H9 (cell line): ENCODE data around the gene TMEM164. TPM values are rescaled to one million over a fixed set of nuclear protein-coding genes. Genes with fewer than 3 reads are reported as not detected.

Experiments used
- DNase-seq: peaks from one replicate; pipeline ENCODE4 v3.0.0-alpha.2; 2017
- H2AFZ ChIP-seq: one replicate; pipeline ENCODE4 v1.6.1; 2013; ENCODE audit warnings: mild to moderate bottlenecking, low read length, control low read depth, moderate library complexity
- H2AK5ac ChIP-seq: 2 replicates; pipeline ENCODE4 v1.6.1; 2013; ENCODE audit warnings: low read length, control low read depth, mixed read lengths; ENCODE audit not compliant: insufficient read length
- H2BK120ac ChIP-seq: one replicate; pipeline ENCODE4 v1.6.1; 2013; ENCODE audit warnings: low read depth, mild to moderate bottlenecking, low read length, control low read depth, inconsistent platforms; ENCODE audit not compliant: poor library complexity, severe bottlenecking
- H2BK12ac ChIP-seq: 2 replicates; pipeline ENCODE4 v1.6.1; 2013; ENCODE audit warnings: low read length, control low read depth, mixed read lengths, low read depth; ENCODE audit not compliant: insufficient read length
- H2BK15ac ChIP-seq: 2 replicates; pipeline ENCODE4 v1.6.1; 2013; ENCODE audit warnings: low read depth, low read length, control low read depth
- H2BK20ac ChIP-seq: one replicate; pipeline ENCODE4 v1.6.1; 2013; ENCODE audit warnings: low read depth, mild to moderate bottlenecking, low read length, control low read depth, inconsistent platforms; ENCODE audit not compliant: poor library complexity, severe bottlenecking
- H2BK5ac ChIP-seq: 2 replicates; pipeline ENCODE4 v1.6.1; 2013; ENCODE audit warnings: low read length, control low read depth, mixed read lengths; ENCODE audit not compliant: insufficient read length
- H3K14ac ChIP-seq: 2 replicates; pipeline ENCODE4 v1.6.1; 2013; ENCODE audit warnings: low read length, control low read depth; ENCODE audit not compliant: insufficient read depth
- H3K18ac ChIP-seq: 2 replicates; pipeline ENCODE4 v1.6.1; 2013; ENCODE audit warnings: low read depth, mild to moderate bottlenecking, mixed read lengths, low read length, control low read depth; ENCODE audit not compliant: insufficient read length
- H3K23ac ChIP-seq: 2 replicates; pipeline ENCODE4 v1.6.1; 2013; ENCODE audit warnings: low read length, control low read depth, mixed read lengths, low read depth; ENCODE audit not compliant: insufficient read length
- H3K23me2 ChIP-seq: 2 replicates; pipeline ENCODE4 v1.6.1; 2013; ENCODE audit warnings: low read depth, mild to moderate bottlenecking, mixed read lengths, low read length, control low read depth; ENCODE audit not compliant: insufficient read length, poor library complexity, severe bottlenecking
- H3K27ac ChIP-seq: 2 replicates; pipeline ENCODE4 v1.5.1; 2013; ENCODE audit warnings: low read length, control low read depth, mixed read lengths, low read depth; ENCODE audit not compliant: insufficient read length
- H3K27me3 ChIP-seq: 2 replicates; pipeline ENCODE4 v1.6.1; 2013; ENCODE audit warnings: low read length, control low read depth, inconsistent platforms; ENCODE audit not compliant: insufficient read depth
- H3K4ac ChIP-seq: 2 replicates; pipeline ENCODE4 v1.6.1; 2013; ENCODE audit warnings: low read depth, mild to moderate bottlenecking, control low read depth, inconsistent platforms, low read length, moderate library complexity
- H3K4me1 ChIP-seq: 2 replicates; pipeline ENCODE4 v1.6.1; 2013; ENCODE audit warnings: low read length, control low read depth, inconsistent platforms; ENCODE audit not compliant: insufficient read depth
- H3K4me2 ChIP-seq: 2 replicates; pipeline ENCODE4 v1.6.1; 2013; ENCODE audit warnings: low read length, control low read depth, mixed read lengths; ENCODE audit not compliant: insufficient read length, insufficient read depth
- H3K56ac ChIP-seq: 2 replicates; pipeline ENCODE4 v1.6.1; 2013; ENCODE audit warnings: low read depth, mild to moderate bottlenecking, mixed read lengths, low read length, control low read depth; ENCODE audit not compliant: insufficient read length
- H3K79me1 ChIP-seq: 2 replicates; pipeline ENCODE4 v1.6.1; 2013; ENCODE audit warnings: low read depth, mild to moderate bottlenecking, moderate library complexity, low read length, control low read depth, inconsistent platforms; ENCODE audit not compliant: insufficient read depth, poor library complexity, severe bottlenecking
- H3K79me2 ChIP-seq: 2 replicates; pipeline ENCODE4 v1.6.1; 2013; ENCODE audit warnings: low read length, control low read depth, inconsistent platforms; ENCODE audit not compliant: insufficient read depth
- H3K9ac ChIP-seq: 2 replicates; pipeline ENCODE4 v1.6.1; 2013; ENCODE audit warnings: low read length, control low read depth, mixed read lengths; ENCODE audit not compliant: insufficient read length; ENCODE audit errors: extremely low read depth
- H3K9me3 ChIP-seq: one replicate; pipeline ENCODE4 v1.6.1; 2013; ENCODE audit warnings: low read depth, low read length, inconsistent platforms; ENCODE audit not compliant: control insufficient read depth
- H3T11ph ChIP-seq: one replicate; pipeline ENCODE4 v1.6.1; 2013; ENCODE audit warnings: mild to moderate bottlenecking, low read length, control low read depth, inconsistent platforms
- H4K20me1 ChIP-seq: one replicate; pipeline ENCODE4 v1.6.1; 2013; ENCODE audit not compliant: control insufficient read depth, insufficient read length, insufficient read depth
- H4K5ac ChIP-seq: 2 replicates; pipeline ENCODE4 v1.6.1; 2013; ENCODE audit warnings: low read depth, mild to moderate bottlenecking, mixed read lengths, low read length, control low read depth; ENCODE audit not compliant: insufficient read length
- H4K8ac ChIP-seq: replicated peaks from 2 replicates; pipeline ENCODE4 v1.6.1; 2013; ENCODE audit warnings: low read length, control low read depth, mixed read lengths, low read depth; ENCODE audit not compliant: insufficient read length
- H4K91ac ChIP-seq: 2 replicates; pipeline ENCODE4 v1.6.1; 2013; ENCODE audit warnings: low read depth, mild to moderate bottlenecking, moderate library complexity, mixed read lengths, low read length, control low read depth; ENCODE audit not compliant: insufficient read length
- H3K27ac Mint-ChIP-seq, 3 experiments: 2 replicates in 2 of 3; 3 replicates in 1 of 3; pipeline ENCODE4 v1.8.0; 2020 to 2021; ENCODE audit warnings: mixed read lengths in 3 of 3, mild to moderate bottlenecking in 1 of 3, moderate library complexity in 1 of 3
- H3K27me3 Mint-ChIP-seq: 2 replicates; pipeline ENCODE4 v1.8.0; 2021; ENCODE audit warnings: low read depth, mild to moderate bottlenecking, moderate library complexity, mixed read lengths
- H3K36me3 Mint-ChIP-seq, 3 experiments: 2 replicates in 2 of 3; 3 replicates in 1 of 3; pipeline ENCODE4 v1.8.0; 2020 to 2021; ENCODE audit warnings: low read depth in 3 of 3, mixed read lengths in 3 of 3; ENCODE audit not compliant: insufficient read depth in 1 of 3
- H3K4me1 Mint-ChIP-seq, 2 experiments: 2 replicates each; pipeline ENCODE4 v1.8.0; 2020; ENCODE audit warnings: mixed read lengths in 2 of 2
- H3K4me3 Mint-ChIP-seq, 2 experiments: 2 replicates in 1 of 2; 3 replicates in 1 of 2; pipeline ENCODE4 v1.8.0; 2020 to 2021; ENCODE audit warnings: mild to moderate bottlenecking in 2 of 2, mixed read lengths in 2 of 2, moderate library complexity in 1 of 2
- H3K9me3 Mint-ChIP-seq, 2 experiments: 2 replicates in 1 of 2; 3 replicates in 1 of 2; pipeline ENCODE4 v1.8.0; 2020; ENCODE audit warnings: mild to moderate bottlenecking in 2 of 2, mixed read lengths in 2 of 2, moderate library complexity in 1 of 2
- CTCF ChIP-seq: fragments of 200-600 bp; sonication (generic); conservative IDR thresholded peaks from 3 replicates; pipeline ENCODE4 v1.8.0; 2021; ENCODE audit warnings: antibody characterized with exemption, mild to moderate bottlenecking
- WGBS: extraction: QIAGEN DNeasy Blood & Tissue Kit; methylation state at CpG from one replicate; pipeline ENCODE4 v1.1.7; 2013; ENCODE audit warnings: missing lambda C conversion rate, low lambda C conversion rate, mixed read lengths; ENCODE audit not compliant: insufficient read length; ENCODE audit errors: extremely low coverage; 5-methylcytosine and 5-hydroxymethylcytosine counted together
- total RNA-seq: library from RNA; stranded (reverse); gene quantifications from 2 replicates; pipeline ENCODE4 v1.2.1, GENCODE V29; 2021

Gene TMEM164
- total RNA-seq, 1 experiment from 2014 or later = 30.4 TPM

- H3K18ac ChIP-seq = no peak overlapping the region
- no peak for DNase-seq
- H3K79me2 ChIP-seq = no peaks in the 10 kb centered on the region
- no peak overlapping the region for H3K56ac ChIP-seq
- no peaks in the 10 kb centered on the region for H3K27me3 ChIP-seq
- H3K4ac ChIP-seq = no peak overlapping the region
- Mint-ChIP-seq H3K9me3 (no peaks in the 10 kb centered on the region), H3K27ac (no peak overlapping the region; a peak in 1 of 7 replicates), H3K4me1 (no peaks in the 10 kb centered on the region), H3K4me3 (no peak overlapping the region), H3K27me3 (no peaks in the 10 kb centered on the region), H3K36me3 (no peaks in the 10 kb centered on the region)
- no peak overlapping the region for H3K23ac ChIP-seq
- H4K8ac ChIP-seq = no peak overlapping the region
- WGBS = no CpG with 5 or more reads among the region's 7 CpGs
- no peaks in the 10 kb centered on the region for H3K9me3 ChIP-seq
- no peak overlapping the region for H3K9ac ChIP-seq
- H2BK15ac ChIP-seq = no peak overlapping the region
- peaks cover 2% of the 10 kb centered on the region; the same call in 1 of the 2 replicates for H3K4me1 ChIP-seq
- no peak overlapping the region for H4K91ac ChIP-seq
- no peak overlapping the region for H2AFZ ChIP-seq
- no peak overlapping the region for H2BK5ac ChIP-seq
- H3T11ph ChIP-seq = no peak overlapping the region
- H3K27ac ChIP-seq = no peak overlapping the region
- no peak overlapping the region for H2BK20ac ChIP-seq
- no peak overlapping the region for H3K4me2 ChIP-seq
- no peak overlapping the region for H2AK5ac ChIP-seq
- H4K5ac ChIP-seq = no peak overlapping the region
- TF ChIP-seq CTCF = no peak
- no peaks in the 10 kb centered on the region for H3K79me1 ChIP-seq
- H3K23me2 ChIP-seq = no peaks in the 10 kb centered on the region
- H3K14ac ChIP-seq = no peak overlapping the region
- no peak overlapping the region for H2BK12ac ChIP-seq
- H4K20me1 ChIP-seq = no peaks in the 10 kb centered on the region
- H2BK120ac ChIP-seq = no peak overlapping the region
These were observed 156.3 kb downstream of the TMEM164 start for GRCh38 chrX:110159235-110159634.
